ENCODE results near the gene MGLL. TPM values are rescaled to one million over a fixed set of nuclear protein-coding genes. Genes with fewer than 3 reads are reported as not detected.

Gene MGLL
- total RNA-seq, 1 donor from 2014 or later = 0.97 TPM

DNA sequence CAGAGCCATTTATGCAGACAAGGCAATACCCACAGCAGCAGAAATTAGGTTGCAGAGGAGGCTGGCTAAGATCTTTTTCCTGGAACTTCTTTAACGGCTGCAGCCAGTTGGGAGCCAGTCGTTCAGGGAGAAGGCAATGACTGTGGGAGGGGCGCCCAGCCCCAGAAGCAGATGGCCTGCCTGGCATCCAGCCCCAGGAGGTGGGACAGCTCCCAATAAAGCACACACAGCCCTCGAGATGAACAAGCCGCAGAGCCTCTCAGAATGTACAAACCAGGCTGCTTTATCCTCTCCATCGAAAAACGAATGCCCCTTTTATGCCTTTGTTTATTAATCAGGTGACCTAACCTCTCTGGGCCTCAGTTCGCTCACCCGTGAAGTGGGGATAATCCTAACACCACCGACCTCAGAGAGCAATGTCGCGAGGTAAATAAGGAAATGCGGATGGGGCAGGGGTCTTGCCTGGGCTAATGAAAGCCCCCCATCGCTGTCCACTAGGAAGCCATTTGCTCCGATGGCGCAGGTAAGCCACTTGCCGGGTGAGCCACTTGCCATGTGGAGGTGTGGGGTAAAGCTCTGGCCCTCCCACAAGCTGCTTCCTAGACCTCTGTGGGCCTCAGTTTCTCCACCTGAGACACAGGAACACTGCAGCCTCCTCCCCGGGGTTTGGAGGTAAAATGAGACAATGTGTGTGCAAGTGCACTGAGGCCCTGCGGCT, 35.8 kb downstream of the MGLL start:
- DNase-seq (ENCODE audit: low spot score) = no peak
- Mint-ChIP-seq H3K4me3 (ENCODE audit: unreplicated experiment) (no peak overlapping the region), H3K27me3 (ENCODE audit: unreplicated experiment) (peaks cover 11% of the 10 kb centered on the region), H3K4me1 (ENCODE audit: unreplicated experiment) (peaks cover 20% of the 10 kb centered on the region), H3K9me3 (ENCODE audit: unreplicated experiment) (no peaks in the 10 kb centered on the region), H3K27ac (ENCODE audit: unreplicated experiment) (no peak overlapping the region), H3K36me3 (ENCODE audit: low read depth, unreplicated experiment) (no peaks in the 10 kb centered on the region)
- TF ChIP-seq CTCF (IDR thresholded peaks at IDR 0.05; ENCODE audit: unreplicated experiment) = no peak

GRCh38 chr3:127785711-127786265, 36.5 kb downstream of the MGLL start:
- H3K9me3 Mint-ChIP-seq (ENCODE audit: unreplicated experiment) = no peaks in the 10 kb centered on the region
- peaks cover 15% of the 10 kb centered on the region for H3K4me1 Mint-ChIP-seq (ENCODE audit: unreplicated experiment)
- H3K36me3 Mint-ChIP-seq (ENCODE audit: low read depth, unreplicated experiment) = no peaks in the 10 kb centered on the region
- no peak overlapping the region for H3K4me3 Mint-ChIP-seq (ENCODE audit: unreplicated experiment)
- no peak for DNase-seq (ENCODE audit: low spot score)
- H3K27ac Mint-ChIP-seq (ENCODE audit: unreplicated experiment) = no peak overlapping the region
- TF ChIP-seq CTCF (IDR thresholded peaks at IDR 0.05; ENCODE audit: unreplicated experiment) = no peak
- peaks cover 8% of the 10 kb centered on the region for H3K27me3 Mint-ChIP-seq (ENCODE audit: unreplicated experiment)

DNA sequence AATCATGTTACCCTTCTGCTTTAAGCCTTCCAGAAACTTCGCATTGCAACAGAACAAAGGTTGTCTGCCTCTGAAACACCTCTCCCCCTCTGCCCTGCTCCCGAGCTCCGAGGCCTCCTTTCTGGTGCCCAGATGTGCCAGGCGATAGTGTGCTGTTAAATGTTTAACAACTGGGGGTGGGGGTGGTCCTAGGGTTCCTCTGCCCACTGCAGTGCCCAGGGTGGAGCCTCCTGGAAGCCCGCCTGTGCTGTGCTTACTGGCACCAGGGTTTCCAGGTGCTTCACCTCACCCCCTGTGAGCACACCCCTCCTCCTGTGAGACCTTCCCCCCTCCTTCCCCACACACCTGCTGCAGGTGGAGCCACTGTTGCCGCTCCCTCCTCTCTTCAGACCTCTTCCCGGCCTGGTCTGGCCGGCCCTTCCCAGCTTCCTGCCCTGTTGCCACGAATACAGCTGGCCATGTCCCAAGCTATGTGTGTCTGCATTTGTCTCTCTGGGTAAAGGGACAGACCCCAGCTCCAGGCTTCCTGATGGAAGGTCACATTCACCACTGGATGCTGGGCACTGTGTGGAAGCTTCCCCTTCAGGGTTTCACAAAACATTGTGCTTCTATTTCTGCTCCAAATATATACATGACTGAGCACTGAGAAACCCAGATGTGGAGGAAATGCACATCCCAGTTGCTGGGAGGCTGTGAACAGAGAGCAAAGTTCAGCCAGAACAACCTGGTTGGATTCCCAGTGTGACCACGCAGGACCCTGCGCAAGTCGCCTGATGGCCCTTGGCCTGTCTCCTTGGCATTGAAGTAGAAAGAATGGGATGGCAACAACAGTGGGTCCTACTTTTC, 37.2 kb downstream of the MGLL start:
- Mint-ChIP-seq H3K36me3 (ENCODE audit: low read depth, unreplicated experiment) (no peaks in the 10 kb centered on the region), H3K4me1 (ENCODE audit: unreplicated experiment) (peaks cover 12% of the 10 kb centered on the region), H3K4me3 (ENCODE audit: unreplicated experiment) (no peak overlapping the region), H3K27me3 (ENCODE audit: unreplicated experiment) (peaks cover 7% of the 10 kb centered on the region), H3K9me3 (ENCODE audit: unreplicated experiment) (no peaks in the 10 kb centered on the region), H3K27ac (ENCODE audit: unreplicated experiment) (no peak overlapping the region)
- no peak for DNase-seq (ENCODE audit: low spot score)
- no peak for TF ChIP-seq CTCF (IDR thresholded peaks at IDR 0.05; ENCODE audit: unreplicated experiment)

DNA sequence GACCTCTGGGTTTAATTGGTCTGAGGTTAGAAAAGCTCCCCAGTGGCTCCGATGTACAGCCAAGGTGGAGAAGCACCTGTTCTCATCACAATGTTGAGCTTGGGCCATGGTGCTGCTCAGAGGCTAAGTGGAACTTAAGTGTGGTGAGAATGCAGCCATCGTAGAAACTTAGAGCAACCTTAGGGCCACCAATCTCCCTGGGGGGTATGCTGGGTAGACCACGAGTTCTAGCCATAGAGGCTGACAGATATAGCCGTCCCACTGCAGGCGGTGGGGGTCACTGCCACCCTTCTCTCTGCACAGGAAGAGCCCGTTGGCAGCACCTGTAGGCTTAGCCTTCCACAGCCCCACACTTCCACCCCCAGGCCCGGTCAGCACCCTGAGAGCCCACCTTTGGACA, 38.0 kb downstream of the MGLL start:
- DNase-seq (ENCODE audit: low spot score) = no peak
- no peak overlapping the region for H3K4me3 Mint-ChIP-seq (ENCODE audit: unreplicated experiment)
- peaks cover 3% of the 10 kb centered on the region for H3K27me3 Mint-ChIP-seq (ENCODE audit: unreplicated experiment)
- no peaks in the 10 kb centered on the region for H3K36me3 Mint-ChIP-seq (ENCODE audit: low read depth, unreplicated experiment)
- no peak for TF ChIP-seq CTCF (IDR thresholded peaks at IDR 0.05; ENCODE audit: unreplicated experiment)
- peaks cover 16% of the 10 kb centered on the region for H3K4me1 Mint-ChIP-seq (ENCODE audit: unreplicated experiment)
- no peak overlapping the region for H3K27ac Mint-ChIP-seq (ENCODE audit: unreplicated experiment)
- H3K9me3 Mint-ChIP-seq (ENCODE audit: unreplicated experiment) = no peaks in the 10 kb centered on the region
